A673 (cell line): Measurements from ENCODE around the gene VIP. TPM values are rescaled to one million over a fixed set of nuclear protein-coding genes. Genes with fewer than 3 reads are reported as not detected.
A peak's percentile ranks its signal among the peaks of the same experiment; 100 is the strongest.

Experiments
- BruUV-seq: library from RNA; stranded (reverse); fragments of 400-500 nt; replicated peaks from 2 replicates; lab custom pipeline; 2021; lab: Mats Ljungman, UMichigan
- CTCF ChIA-PET: fragments of 300-600 bp; sonication (Branson Sonifier 250); formaldehyde crosslinking; loops from one replicate; lab custom pipeline; 2022; ENCODE audit warnings: antibody characterized with exemption; lab: Charles Lee
- POLR2A ChIA-PET: fragments of 300-600 bp; sonication (Branson Sonifier 250); formaldehyde crosslinking; loops from one replicate; lab custom pipeline; 2022; ENCODE audit warnings: antibody characterized with exemption; ENCODE audit not compliant: low non-redundant PET; lab: Charles Lee
- DNase-seq: peaks from one replicate; pipeline ENCODE4 v3.0.0-alpha.2; 2015; ENCODE audit warnings: low spot score
- H3K27ac ChIP-seq: fragments of 200-600 bp; sonication (generic); 2 replicates; pipeline ENCODE4 v1.5.1; 2016; ENCODE audit warnings: mixed run types, low read depth, mild to moderate bottlenecking, mixed read lengths, antibody characterized with exemption, low read length; ENCODE audit not compliant: poor library complexity, severe bottlenecking
- H3K27me3 ChIP-seq: fragments of 200-600 bp; sonication (generic); replicated peaks from 2 replicates; pipeline ENCODE4 v1.6.1; 2017; ENCODE audit warnings: mixed run types, low read depth, mild to moderate bottlenecking, mixed read lengths, antibody characterized with exemption, low read length; ENCODE audit not compliant: insufficient read depth, poor library complexity
- H3K36me3 ChIP-seq: fragments of 200-600 bp; sonication (generic); 2 replicates; pipeline ENCODE4 v1.6.1; 2016; ENCODE audit warnings: mixed run types, mild to moderate bottlenecking, mixed read lengths, antibody characterized with exemption, low read length; ENCODE audit not compliant: insufficient read depth, poor library complexity, severe bottlenecking
- H3K4me1 ChIP-seq: fragments of 200-600 bp; sonication (generic); 2 replicates; pipeline ENCODE4 v1.6.1; 2017; ENCODE audit warnings: mixed run types, mild to moderate bottlenecking, mixed read lengths, antibody characterized with exemption, low read length; ENCODE audit not compliant: insufficient read depth, poor library complexity, severe bottlenecking
- H3K4me3 ChIP-seq: fragments of 200-600 bp; sonication (generic); 2 replicates; pipeline ENCODE4 v1.5.1; 2016; ENCODE audit warnings: low read depth, mixed run types, mild to moderate bottlenecking, mixed read lengths, low read length; ENCODE audit not compliant: poor library complexity, severe bottlenecking
- H3K9me3 ChIP-seq: fragments of 200-600 bp; sonication (generic); 2 replicates; pipeline ENCODE4 v1.6.1; 2016; ENCODE audit warnings: mixed run types, low read depth, mild to moderate bottlenecking, mixed read lengths, antibody characterized with exemption, low read length; ENCODE audit not compliant: poor library complexity, severe bottlenecking
- CTCF ChIP-seq: fragments of 300-800, 200-600 bp; sonication (generic); conservative IDR thresholded peaks from 2 replicates; pipeline ENCODE4 v1.5.1; 2017; ENCODE audit warnings: low read depth, mild to moderate bottlenecking, antibody characterized with exemption, low read length, moderate library complexity, mixed read lengths
- EZH2 ChIP-seq: fragments of 200-600 bp; sonication (generic); IDR thresholded peaks from 2 replicates; pipeline ENCODE4 v1.6.1; 2017; ENCODE audit warnings: borderline replicate concordance, low read depth, mild to moderate bottlenecking, mixed read lengths, antibody characterized with exemption, low read length; ENCODE audit not compliant: poor library complexity, severe bottlenecking
- intact Hi-C: fragments of 100-400 bp; cut with micrococcal nuclease; formaldehyde crosslinking; loops from one replicate; pipeline ENCODE4 v1.10.0; 2022; ENCODE audit not compliant: unreplicated experiment
- total RNA-seq: library from RNA; stranded (reverse); gene quantifications from 2 replicates; pipeline ENCODE4 v1.2.3, GENCODE V29; 2021

The VIP gene
- total RNA-seq, 1 experiment from 2014 or later, result not detected

- H3K36me3 ChIP-seq, result no peaks in the 10 kb centered on the region
- DNase-seq, result no peak
- peaks cover 13% of the 10 kb centered on the region for H3K27me3 ChIP-seq
- H3K4me1 ChIP-seq, result no peaks in the 10 kb centered on the region
- H3K27ac ChIP-seq, result no peak overlapping the region
- no TSS peak for BruUV-seq
- H3K9me3 ChIP-seq, result no peaks in the 10 kb centered on the region
- TF ChIP-seq EZH2, result no peak
- no peak for TF ChIP-seq CTCF
- H3K4me3 ChIP-seq, result no peak overlapping the region
- intact Hi-C loops, result no loop called here
- POLR2A ChIA-PET, result interaction anchor here (0.5 kb wide), 1 partner anchor 9 kb away, joined by 3 read pairs; no protein-coding TSS in a partner anchor
- CTCF ChIA-PET, result no interaction called here
Measured at GRCh38 chr6:152705327-152705726, 45.3 kb upstream of the VIP start.

- ChIA-PET POLR2A (no interaction called here), CTCF (no interaction called here)
- no peak overlapping the region for H3K27ac ChIP-seq
- H3K36me3 ChIP-seq, result no peaks in the 10 kb centered on the region
- H3K4me1 ChIP-seq, result no peaks in the 10 kb centered on the region
- no TSS peak for BruUV-seq
- no peak overlapping the region for H3K4me3 ChIP-seq
- intact Hi-C loops, result no loop called here
- no peaks in the 10 kb centered on the region for H3K9me3 ChIP-seq
- no peak for DNase-seq
- no peak; the same call in 1 of the 2 replicates for TF ChIP-seq CTCF
- no peak for TF ChIP-seq EZH2
- H3K27me3 ChIP-seq, result no peaks in the 10 kb centered on the region
Measured at GRCh38 chr6:152716322-152716721, 34.3 kb upstream of the VIP start.

- no peak overlapping the region for H3K27ac ChIP-seq
- H3K4me3 ChIP-seq, result no peak overlapping the region
- no peaks in the 10 kb centered on the region for H3K36me3 ChIP-seq
- TF ChIP-seq CTCF, result no peak
- no peak for TF ChIP-seq EZH2
- CTCF ChIA-PET, result no interaction called here
- intact Hi-C loops, result no loop called here
- H3K9me3 ChIP-seq, result no peaks in the 10 kb centered on the region
- peak; percentile 17 for DNase-seq
- no peaks in the 10 kb centered on the region for H3K4me1 ChIP-seq
- no peaks in the 10 kb centered on the region for H3K27me3 ChIP-seq
- BruUV-seq, result no TSS peak
- POLR2A ChIA-PET, result no interaction called here
Measured at GRCh38 chr6:152720974-152721373, 29.6 kb upstream of the VIP start.
